HG02798 (cell line): ENCODE data around the gene DYNLT2.

Source experiments
- ATAC-seq: cut with Tn5 transposase; IDR thresholded peaks from one replicate; pipeline ENCODE4 v1.9.1; 2021; ENCODE audit warnings: mild to moderate bottlenecking; ENCODE audit not compliant: unreplicated experiment, poor library complexity

DYNLT2 gene

GRCh38 chr6:169738976-169739529 lies 12.3 kb downstream of the DYNLT2 start:
- no peak for ATAC-seq

- ATAC-seq: no peak
Observed at GRCh38 chr6:169738204-169738975, 13.0 kb downstream of the DYNLT2 start.

- ATAC-seq: no peak
Observed at GRCh38 chr6:169729961-169730360, 21.4 kb downstream of the DYNLT2 start.

GRCh38 chr6:169726963-169727362 lies 24.4 kb downstream of the DYNLT2 start:
- no peak for ATAC-seq

- ATAC-seq: no peak
Observed at GRCh38 chr6:169726049-169726400, 25.3 kb downstream of the DYNLT2 start.

GRCh38 chr6:169725125-169726048 lies 26.0 kb downstream of the DYNLT2 start:
- ATAC-seq: no peak

- peak; percentile 52 for ATAC-seq
Observed at GRCh38 chr6:169724494-169725124, 26.8 kb downstream of the DYNLT2 start, which contains the start of gene PHF10. Gene PHF10 (minus strand): TSS chr6:169724500. CDS start chr6:169723931, 569 bp downstream.

- peak; percentile 49 for ATAC-seq
Observed at GRCh38 chr6:169723991-169724493, 27.3 kb downstream of the DYNLT2 start.

- peak; percentile 42 for ATAC-seq
Observed at GRCh38 chr6:169723200-169723909, 28.0 kb downstream of the DYNLT2 start.

GRCh38 chr6:169722362-169723199 lies 28.8 kb downstream of the DYNLT2 start:
- no peak for ATAC-seq

GRCh38 chr6:169720207-169720855 lies 31.0 kb downstream of the DYNLT2 start:
- ATAC-seq: no peak

GRCh38 chr6:169719117-169719516 lies 32.3 kb downstream of the DYNLT2 start:
- no peak for ATAC-seq

GRCh38 chr6:169714595-169714994 lies 36.8 kb downstream of the DYNLT2 start:
- no peak for ATAC-seq

GRCh38 chr6:169714178-169714577 lies 37.2 kb downstream of the DYNLT2 start:
- no peak for ATAC-seq

- no peak for ATAC-seq
Observed at GRCh38 chr6:169710009-169710408, 41.4 kb downstream of the DYNLT2 start.

GRCh38 chr6:169709293-169709692 lies 42.1 kb downstream of the DYNLT2 start:
- ATAC-seq: no peak

GRCh38 chr6:169707772-169708171 lies 43.6 kb downstream of the DYNLT2 start:
- ATAC-seq: no peak

GRCh38 chr6:169702840-169703246 lies 48.5 kb downstream of the DYNLT2 start:
- peak; percentile 9 for ATAC-seq
